ENCODE measurements around the gene KCNJ8. TPM values are rescaled to one million over a fixed set of nuclear protein-coding genes. Genes with fewer than 3 reads are reported as not detected.

The KCNJ8 gene
- total and polyA plus RNA-seq, 5 donors from 2014 or later, result 0.15 TPM; not detected in 4

- Histone ChIP-seq H3K27me3 (ENCODE audit: control insufficient read depth, insufficient read depth, low read length) (peaks cover 2% of the 10 kb centered on the region), H3K9me3 (ENCODE audit: control insufficient read depth in 2 of 2, low read length in 2 of 2) (no peaks in the 10 kb centered on the region), H3K36me3 (ENCODE audit: control insufficient read depth, insufficient read depth, low read length) (no peaks in the 10 kb centered on the region), H3K27ac (ENCODE audit: insufficient read depth, low read length, poor library complexity, severe bottlenecking) (no peak overlapping the region), H3K4me3 (ENCODE audit: low read depth, low read length) (no peak overlapping the region), H3K4me1 (ENCODE audit: control insufficient read depth, insufficient read depth, low read length, poor library complexity, severe bottlenecking) (no peaks in the 10 kb centered on the region)
- no peak overlapping the region for H3K27ac Mint-ChIP-seq
- H3K4me3 Mint-ChIP-seq, result no peak overlapping the region
- DNase-seq, result no peak
- H3K4me1 Mint-ChIP-seq, result no peaks in the 10 kb centered on the region
- no peak for ATAC-seq (ENCODE audit: low read depth in 2 of 2)
- peaks cover 14% of the 10 kb centered on the region for H3K27me3 Mint-ChIP-seq
- H3K9me3 Mint-ChIP-seq, result peaks cover 0 to 5% (median 2%) of the 10 kb centered on the region in 7 donors
- no peaks in the 10 kb centered on the region for H3K36me3 Mint-ChIP-seq
Measured at GRCh38 chr12:21731144-21731543, 43.4 kb downstream of the KCNJ8 start.

DNA sequence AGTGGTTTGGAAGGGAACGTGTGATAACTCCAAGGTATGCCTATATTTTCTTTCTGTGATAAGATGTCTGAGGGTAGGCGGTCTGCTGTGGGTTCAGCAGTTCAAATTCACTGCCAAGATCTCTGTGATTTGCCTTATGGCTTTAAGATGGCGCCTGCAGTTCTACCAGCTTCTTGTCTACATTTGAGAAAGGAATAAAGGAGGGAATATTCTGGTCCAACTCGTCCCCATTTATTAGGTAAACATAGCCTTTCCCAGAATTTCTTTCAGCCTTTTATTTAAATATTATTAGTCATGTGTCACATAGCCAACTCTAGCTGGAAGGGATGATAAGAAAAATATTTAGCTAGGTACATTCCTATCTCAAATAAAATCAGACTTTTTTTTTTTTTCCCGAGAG lies 48.8 kb downstream of the KCNJ8 start:
- H3K36me3 Mint-ChIP-seq, result no peaks in the 10 kb centered on the region
- H3K4me1 Mint-ChIP-seq, result no peaks in the 10 kb centered on the region
- no peaks in the 10 kb centered on the region for H3K4me1 ChIP-seq (ENCODE audit: control insufficient read depth, insufficient read depth, low read length, poor library complexity, severe bottlenecking)
- peaks cover 0 to 2% (median 0%) of the 10 kb centered on the region in 7 donors for H3K9me3 Mint-ChIP-seq
- no peaks in the 10 kb centered on the region for H3K27me3 ChIP-seq (ENCODE audit: control insufficient read depth, insufficient read depth, low read length)
- H3K4me3 Mint-ChIP-seq, result no peak overlapping the region
- H3K9me3 ChIP-seq (ENCODE audit: control insufficient read depth in 2 of 2, low read length in 2 of 2), result no peaks in the 10 kb centered on the region
- DNase-seq (no peak), ATAC-seq (ENCODE audit: low read depth in 2 of 2) (no peak)
- peaks cover 9% of the 10 kb centered on the region for H3K27me3 Mint-ChIP-seq
- H3K4me3 ChIP-seq (ENCODE audit: low read depth, low read length), result no peak overlapping the region
- no peak overlapping the region for H3K27ac ChIP-seq (ENCODE audit: insufficient read depth, low read length, poor library complexity, severe bottlenecking)
- H3K27ac Mint-ChIP-seq, result no peak overlapping the region
- H3K36me3 ChIP-seq (ENCODE audit: control insufficient read depth, insufficient read depth, low read length), result no peaks in the 10 kb centered on the region

DNA sequence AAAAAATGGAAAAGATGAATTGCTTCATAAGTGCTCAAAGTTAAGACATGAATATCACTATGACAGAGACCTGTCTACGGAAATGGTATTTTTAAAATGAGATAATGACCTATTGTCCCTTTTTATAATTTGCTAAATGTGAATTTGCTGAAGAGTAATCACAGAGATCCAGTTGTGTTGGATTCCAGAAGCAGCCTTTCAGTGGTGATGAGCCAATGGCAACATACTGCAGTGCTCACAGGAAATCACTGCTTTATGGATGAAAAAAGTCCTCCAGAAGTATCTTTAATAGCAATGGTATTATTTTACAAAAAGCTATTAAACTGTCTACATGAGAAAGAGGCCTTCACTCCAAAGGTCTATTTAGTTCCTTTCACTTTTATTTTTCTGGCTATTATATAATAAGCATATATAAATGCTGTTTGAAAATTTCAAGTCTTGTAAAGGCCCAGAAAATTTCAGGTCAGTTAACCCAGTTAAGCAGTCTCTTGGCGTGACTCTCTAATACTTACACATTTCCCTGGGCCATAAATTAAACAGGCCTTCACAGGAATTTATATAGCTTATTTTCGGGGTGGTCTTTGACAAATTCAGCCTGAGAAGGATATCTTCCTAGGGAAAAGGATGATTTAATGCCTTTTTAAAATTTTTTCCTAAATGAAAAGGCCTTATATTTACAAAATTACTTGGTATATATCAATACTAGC lies 55.4 kb downstream of the KCNJ8 start:
- peaks cover 0 to 2% (median 0%) of the 10 kb centered on the region in 4 donors for H3K4me1 Mint-ChIP-seq

DNA sequence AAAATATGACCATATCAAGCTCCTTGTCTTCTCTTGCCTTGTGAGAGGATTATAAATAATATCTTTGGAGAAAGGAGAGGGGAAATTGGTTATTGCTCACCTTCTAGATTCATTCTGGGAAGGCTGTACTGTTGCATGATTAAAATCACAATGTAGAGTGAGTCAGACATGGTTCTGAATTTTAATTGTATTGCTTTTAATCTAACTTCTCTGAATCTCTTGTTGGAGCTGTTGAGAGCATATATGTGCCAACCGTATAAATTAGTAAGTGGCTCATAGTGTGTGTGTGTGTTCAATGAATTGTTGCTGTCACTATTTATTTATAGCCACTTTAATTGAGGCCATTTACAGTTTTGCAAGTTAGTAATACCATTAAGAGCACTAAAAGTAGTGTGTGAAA lies 56.1 kb downstream of the KCNJ8 start:
- no peaks in the 10 kb centered on the region for H3K4me1 ChIP-seq (ENCODE audit: control insufficient read depth, insufficient read depth, low read length, poor library complexity, severe bottlenecking)
- no peak overlapping the region for H3K4me3 ChIP-seq (ENCODE audit: low read depth, low read length)
- Mint-ChIP-seq H3K36me3 (no peaks in the 10 kb centered on the region), H3K4me3 (no peak overlapping the region), H3K4me1 (peaks cover 0 to 2% (median 0%) of the 10 kb centered on the region in 4 donors), H3K27me3 (peaks cover 9% of the 10 kb centered on the region), H3K27ac (no peak overlapping the region), H3K9me3 (peaks cover 0 to 3% (median 0%) of the 10 kb centered on the region in 7 donors)
- DNase-seq (no peak), ATAC-seq (ENCODE audit: low read depth in 2 of 2) (no peak)
- no peaks in the 10 kb centered on the region for H3K9me3 ChIP-seq (ENCODE audit: control insufficient read depth in 2 of 2, low read length in 2 of 2)
- H3K27me3 ChIP-seq (ENCODE audit: control insufficient read depth, insufficient read depth, low read length), result peaks cover 5% of the 10 kb centered on the region
- H3K27ac ChIP-seq (ENCODE audit: insufficient read depth, low read length, poor library complexity, severe bottlenecking), result no peak overlapping the region
- no peaks in the 10 kb centered on the region for H3K36me3 ChIP-seq (ENCODE audit: control insufficient read depth, insufficient read depth, low read length)

More for the DNA sequence above, 55.4 kb downstream of the KCNJ8 start:
- Histone ChIP-seq H3K27ac (ENCODE audit: insufficient read depth, low read length, poor library complexity, severe bottlenecking) (no peak overlapping the region), H3K9me3 (ENCODE audit: control insufficient read depth in 2 of 2, low read length in 2 of 2) (no peaks in the 10 kb centered on the region), H3K4me1 (ENCODE audit: control insufficient read depth, insufficient read depth, low read length, poor library complexity, severe bottlenecking) (no peaks in the 10 kb centered on the region), H3K36me3 (ENCODE audit: control insufficient read depth, insufficient read depth, low read length) (no peaks in the 10 kb centered on the region), H3K27me3 (ENCODE audit: control insufficient read depth, insufficient read depth, low read length) (peaks cover 3% of the 10 kb centered on the region), H3K4me3 (ENCODE audit: low read depth, low read length) (no peak overlapping the region)
- Mint-ChIP-seq H3K27me3 (peaks cover 9% of the 10 kb centered on the region), H3K9me3 (peaks cover 0 to 3% (median 0%) of the 10 kb centered on the region in 7 donors), H3K4me3 (no peak overlapping the region), H3K27ac (no peak overlapping the region), H3K36me3 (no peaks in the 10 kb centered on the region)
- no peak for ATAC-seq (ENCODE audit: low read depth in 2 of 2)
- no peak for DNase-seq

DNA sequence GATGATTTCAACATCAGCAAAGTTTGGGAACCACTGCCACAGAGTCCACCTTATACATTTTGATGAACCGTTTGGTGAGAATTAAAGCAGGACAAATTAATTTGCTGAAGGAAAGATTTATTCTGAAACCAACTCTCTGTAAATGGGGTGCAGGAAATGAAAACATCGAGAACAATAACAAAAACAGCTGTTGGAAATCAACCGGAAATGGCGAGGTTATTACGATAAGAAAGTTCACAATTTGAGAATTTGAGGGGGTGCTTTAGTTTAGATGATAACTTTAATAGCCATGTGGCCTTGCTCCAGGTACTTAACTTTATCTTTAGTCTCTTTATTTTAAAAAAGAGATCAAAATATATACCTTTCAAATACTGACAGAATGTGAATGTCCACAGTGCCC lies 56.7 kb downstream of the KCNJ8 start:
- Mint-ChIP-seq H3K27me3 (peaks cover 9% of the 10 kb centered on the region), H3K27ac (no peak overlapping the region), H3K9me3 (peaks cover 0 to 3% (median 0%) of the 10 kb centered on the region in 7 donors), H3K4me3 (no peak overlapping the region), H3K36me3 (no peaks in the 10 kb centered on the region), H3K4me1 (peaks cover 0 to 2% (median 0%) of the 10 kb centered on the region in 4 donors)
- ATAC-seq (ENCODE audit: low read depth in 2 of 2) (no peak), DNase-seq (no peak)
- no peak overlapping the region for H3K4me3 ChIP-seq (ENCODE audit: low read depth, low read length)
- no peaks in the 10 kb centered on the region for H3K36me3 ChIP-seq (ENCODE audit: control insufficient read depth, insufficient read depth, low read length)
- H3K4me1 ChIP-seq (ENCODE audit: control insufficient read depth, insufficient read depth, low read length, poor library complexity, severe bottlenecking), result no peaks in the 10 kb centered on the region
- no peak overlapping the region for H3K27ac ChIP-seq (ENCODE audit: insufficient read depth, low read length, poor library complexity, severe bottlenecking)
- no peaks in the 10 kb centered on the region for H3K9me3 ChIP-seq (ENCODE audit: control insufficient read depth in 2 of 2, low read length in 2 of 2)
- H3K27me3 ChIP-seq (ENCODE audit: control insufficient read depth, insufficient read depth, low read length), result peaks cover 5% of the 10 kb centered on the region

GRCh38 chr12:21715386-21715785 lies 59.1 kb downstream of the KCNJ8 start:
- Histone ChIP-seq H3K27ac (ENCODE audit: insufficient read depth, low read length, poor library complexity, severe bottlenecking) (no peak overlapping the region), H3K36me3 (ENCODE audit: control insufficient read depth, insufficient read depth, low read length) (no peaks in the 10 kb centered on the region), H3K4me1 (ENCODE audit: control insufficient read depth, insufficient read depth, low read length, poor library complexity, severe bottlenecking) (no peaks in the 10 kb centered on the region), H3K9me3 (ENCODE audit: control insufficient read depth in 2 of 2, low read length in 2 of 2) (no peaks in the 10 kb centered on the region), H3K27me3 (ENCODE audit: control insufficient read depth, insufficient read depth, low read length) (peaks cover 5% of the 10 kb centered on the region), H3K4me3 (ENCODE audit: low read depth, low read length) (no peak overlapping the region)
- Mint-ChIP-seq H3K9me3 (peaks cover 0 to 3% (median 0%) of the 10 kb centered on the region in 7 donors), H3K4me3 (no peak overlapping the region), H3K27ac (no peak overlapping the region), H3K4me1 (peaks cover 0 to 2% (median 0%) of the 10 kb centered on the region in 4 donors), H3K36me3 (no peaks in the 10 kb centered on the region), H3K27me3 (peaks cover 15% of the 10 kb centered on the region)
- ATAC-seq (ENCODE audit: low read depth in 2 of 2), result no peak
- DNase-seq, result no peak

Other genes with a start within 250 kb of the KCNJ8 start
- 0.76 TPM for gene SPX, start 248.4 kb downstream of the KCNJ8 start, total RNA-seq
- gene SPX, start 248.4 kb downstream of the KCNJ8 start, polyA plus RNA-seq, result under 1 TPM in 3 of 4 donors, not detected in 1; 0.09 to 0.59 (median 0.17) TPM
- not detected for gene GYS2, start 169.9 kb downstream of the KCNJ8 start, total RNA-seq
- under 1 TPM in 2 of 4 donors, not detected in 2; 0.08 to 0.09 TPM for gene GYS2, start 169.9 kb downstream of the KCNJ8 start, polyA plus RNA-seq
- gene LDHB, start 116.9 kb downstream of the KCNJ8 start, total RNA-seq, result 602 TPM
- gene LDHB, start 116.9 kb downstream of the KCNJ8 start, polyA plus RNA-seq, result 1,000 to 10,000 TPM; 1,925 to 2,327 (median 2,062) TPM
- not detected for gene ABCC9, start 166.7 kb upstream of the KCNJ8 start, total RNA-seq
- gene ABCC9, start 166.7 kb upstream of the KCNJ8 start, polyA plus RNA-seq, result not detected